Naive B cell (primary cell): Measurements from ENCODE around the gene KCNK3. TPM values are rescaled to one million over a fixed set of nuclear protein-coding genes. Genes with fewer than 3 reads are reported as not detected.

ENCODE experiments used
- ATAC-seq, 2 donors: fragments of 150-1000 bp; cut with Tn5 transposase; 2 replicates each; pipeline ENCODE4 v1.10.0; 2021; ENCODE audit warnings: low read depth in 2 of 2, mild to moderate bottlenecking in 2 of 2, moderate library complexity in 2 of 2
- DNase-seq: peaks from one replicate; pipeline ENCODE4 v3.0.0; 2022
- H3K27ac Mint-ChIP-seq, 6 donors: one replicate each; pipeline ENCODE4 v1.8.0; 2020 to 2022; ENCODE audit warnings: mild to moderate bottlenecking in 6 of 6, mixed read lengths in 6 of 6, moderate library complexity in 5 of 6, inconsistent platforms in 2 of 6
- H3K27me3 Mint-ChIP-seq, 3 donors: one replicate each; pipeline ENCODE4 v1.8.0; 2021 to 2022; ENCODE audit warnings: mixed read lengths in 3 of 3, mild to moderate bottlenecking in 1 of 3
- H3K36me3 Mint-ChIP-seq, 2 donors: one replicate each; pipeline ENCODE4 v1.8.0; 2020 to 2022; ENCODE audit warnings: mixed read lengths in 2 of 2, inconsistent platforms in 1 of 2, mild to moderate bottlenecking in 1 of 2
- H3K4me1 Mint-ChIP-seq, 3 donors: one replicate each; pipeline ENCODE4 v1.8.0; 2020 to 2022; ENCODE audit warnings: mixed read lengths in 3 of 3, inconsistent platforms in 1 of 3, mild to moderate bottlenecking in 1 of 3, moderate library complexity in 1 of 3
- H3K4me3 Mint-ChIP-seq, 8 donors: one replicate each; pipeline ENCODE4 v1.8.0; 2020 to 2022; ENCODE audit warnings: mild to moderate bottlenecking in 8 of 8, mixed read lengths in 8 of 8, moderate library complexity in 8 of 8, inconsistent platforms in 2 of 8
- H3K9me3 Mint-ChIP-seq, 7 donors: one replicate each; pipeline ENCODE4 v1.8.0; 2020 to 2022; ENCODE audit warnings: mixed read lengths in 7 of 7, mild to moderate bottlenecking in 5 of 7, inconsistent platforms in 2 of 7, moderate library complexity in 1 of 7
- polyA plus RNA-seq, 6 donors: library from polyadenylated mRNA; unstranded; fragments of 300-500 nt; fragmentation: Illumina TruSeq; gene quantifications; one replicate each; pipeline ENCODE4 v1.2.3, GENCODE V29; 2021; ENCODE audit warnings: low read depth in 6 of 6

Gene KCNK3
- polyA plus RNA-seq, 6 donors from 2014 or later, result not detected

- Mint-ChIP-seq H3K4me3 (no peak overlapping the region), H3K27me3 (peaks cover 21 to 35% (median 22%) of the 10 kb centered on the region in 3 donors), H3K36me3 (no peaks in the 10 kb centered on the region), H3K27ac (no peak overlapping the region), H3K9me3 (no peaks in the 10 kb centered on the region), H3K4me1 (peaks cover 0 to 3% (median 0%) of the 10 kb centered on the region in 3 donors)
- DNase-seq (no peak), ATAC-seq (no peak)
Measured at GRCh38 chr2:26704441-26704977, 12.0 kb downstream of the KCNK3 start.

- Mint-ChIP-seq H3K4me3 (no peak overlapping the region), H3K27me3 (peaks cover 20 to 30% (median 21%) of the 10 kb centered on the region in 3 donors), H3K27ac (no peak overlapping the region), H3K36me3 (no peaks in the 10 kb centered on the region), H3K9me3 (no peaks in the 10 kb centered on the region), H3K4me1 (peaks cover 0 to 3% (median 0%) of the 10 kb centered on the region in 3 donors)
- DNase-seq (no peak), ATAC-seq (no peak)
Measured at GRCh38 chr2:26705126-26705525, 12.6 kb downstream of the KCNK3 start.

GRCh38 chr2:26706093-26706492 lies 13.6 kb downstream of the KCNK3 start:
- Mint-ChIP-seq H3K27ac (no peak overlapping the region), H3K36me3 (no peaks in the 10 kb centered on the region), H3K9me3 (no peaks in the 10 kb centered on the region), H3K27me3 (peaks cover 13 to 24% (median 14%) of the 10 kb centered on the region in 3 donors), H3K4me3 (no peak overlapping the region), H3K4me1 (peaks cover 0 to 3% (median 0%) of the 10 kb centered on the region in 3 donors)
- DNase-seq (no peak), ATAC-seq (no peak)

GRCh38 chr2:26706616-26707473 lies 14.3 kb downstream of the KCNK3 start:
- H3K4me3 Mint-ChIP-seq, result no peak overlapping the region
- no peaks in the 10 kb centered on the region for H3K36me3 Mint-ChIP-seq
- H3K9me3 Mint-ChIP-seq, result no peaks in the 10 kb centered on the region
- no peak for ATAC-seq
- peaks cover 0 to 3% (median 0%) of the 10 kb centered on the region in 3 donors for H3K4me1 Mint-ChIP-seq
- no peak for DNase-seq
- H3K27me3 Mint-ChIP-seq, result peaks cover 13 to 27% (median 14%) of the 10 kb centered on the region in 3 donors
- H3K27ac Mint-ChIP-seq, result no peak overlapping the region

GRCh38 chr2:26707747-26708146 lies 15.2 kb downstream of the KCNK3 start:
- H3K27me3 Mint-ChIP-seq, result peaks cover 6 to 26% (median 13%) of the 10 kb centered on the region in 3 donors
- ATAC-seq (no peak), DNase-seq (no peak)

GRCh38 chr2:26708457-26708856 lies 15.9 kb downstream of the KCNK3 start:
- no peak overlapping the region for H3K4me3 Mint-ChIP-seq
- no peak for DNase-seq
- ATAC-seq, result no peak
- no peaks in the 10 kb centered on the region for H3K36me3 Mint-ChIP-seq
- H3K4me1 Mint-ChIP-seq, result peaks cover 0 to 3% (median 0%) of the 10 kb centered on the region in 3 donors
- peaks cover 6 to 30% (median 13%) of the 10 kb centered on the region in 3 donors for H3K27me3 Mint-ChIP-seq
- H3K27ac Mint-ChIP-seq, result no peak overlapping the region
- no peaks in the 10 kb centered on the region for H3K9me3 Mint-ChIP-seq

More at GRCh38 chr2:26707747-26708146, 15.2 kb downstream of the KCNK3 start:
- Mint-ChIP-seq H3K4me3 (no peak overlapping the region), H3K9me3 (no peaks in the 10 kb centered on the region), H3K36me3 (no peaks in the 10 kb centered on the region), H3K4me1 (peaks cover 0 to 3% (median 0%) of the 10 kb centered on the region in 3 donors), H3K27ac (peak overlapping the region in 1 of 6 donors; percentile 83)

- DNase-seq, result no peak
- Mint-ChIP-seq H3K27me3 (peaks cover 6 to 27% (median 13%) of the 10 kb centered on the region in 3 donors), H3K4me1 (peaks cover 0 to 3% (median 0%) of the 10 kb centered on the region in 3 donors), H3K4me3 (no peak overlapping the region), H3K36me3 (no peaks in the 10 kb centered on the region), H3K9me3 (no peaks in the 10 kb centered on the region), H3K27ac (peak overlapping the region in 1 of 6 donors; percentile 19)
- no peak for ATAC-seq
Measured at GRCh38 chr2:26709323-26710110, 17.0 kb downstream of the KCNK3 start.

- Mint-ChIP-seq H3K27me3 (peaks cover 6 to 20% (median 13%) of the 10 kb centered on the region in 3 donors), H3K4me1 (peaks cover 0 to 3% (median 0%) of the 10 kb centered on the region in 3 donors), H3K36me3 (no peaks in the 10 kb centered on the region), H3K27ac (no peak overlapping the region), H3K4me3 (no peak overlapping the region), H3K9me3 (no peaks in the 10 kb centered on the region)
- ATAC-seq (no peak), DNase-seq (no peak)
Measured at GRCh38 chr2:26710145-26710544, 17.6 kb downstream of the KCNK3 start.

- Mint-ChIP-seq H3K4me1 (peaks cover 0 to 3% (median 0%) of the 10 kb centered on the region in 3 donors), H3K27ac (no peak overlapping the region), H3K27me3 (peaks cover 6 to 17% (median 13%) of the 10 kb centered on the region in 3 donors), H3K4me3 (no peak overlapping the region), H3K9me3 (no peaks in the 10 kb centered on the region), H3K36me3 (no peaks in the 10 kb centered on the region)
- ATAC-seq, result no peak
- DNase-seq, result no peak
Measured at GRCh38 chr2:26710743-26711456, 18.4 kb downstream of the KCNK3 start.

GRCh38 chr2:26711457-26712161 lies 19.1 kb downstream of the KCNK3 start:
- DNase-seq, result no peak
- Mint-ChIP-seq H3K4me3 (no peak overlapping the region), H3K27me3 (peaks cover 6 to 17% (median 13%) of the 10 kb centered on the region in 3 donors)

GRCh38 chr2:26712486-26713465 lies 20.3 kb downstream of the KCNK3 start:
- H3K4me3 Mint-ChIP-seq, result no peak overlapping the region

More at GRCh38 chr2:26711457-26712161, 19.1 kb downstream of the KCNK3 start:
- Mint-ChIP-seq H3K36me3 (no peaks in the 10 kb centered on the region), H3K9me3 (no peaks in the 10 kb centered on the region), H3K4me1 (peaks cover 0 to 3% (median 0%) of the 10 kb centered on the region in 3 donors), H3K27ac (no peak overlapping the region)
- ATAC-seq, result no peak

More at GRCh38 chr2:26712486-26713465, 20.3 kb downstream of the KCNK3 start:
- Mint-ChIP-seq H3K4me1 (peaks cover 0 to 3% (median 0%) of the 10 kb centered on the region in 3 donors), H3K27ac (no peak overlapping the region), H3K36me3 (no peaks in the 10 kb centered on the region), H3K27me3 (peaks cover 6 to 17% (median 13%) of the 10 kb centered on the region in 3 donors), H3K9me3 (no peaks in the 10 kb centered on the region)
- ATAC-seq (no peak), DNase-seq (no peak)
